HG02973 (cell line): Measurements from ENCODE around the gene MOBP.

Experiments
- ATAC-seq: cut with Tn5 transposase; IDR thresholded peaks from one replicate; pipeline ENCODE4 v1.9.1; 2021; ENCODE audit warnings: moderate library complexity; ENCODE audit not compliant: unreplicated experiment

MOBP gene

DNA sequence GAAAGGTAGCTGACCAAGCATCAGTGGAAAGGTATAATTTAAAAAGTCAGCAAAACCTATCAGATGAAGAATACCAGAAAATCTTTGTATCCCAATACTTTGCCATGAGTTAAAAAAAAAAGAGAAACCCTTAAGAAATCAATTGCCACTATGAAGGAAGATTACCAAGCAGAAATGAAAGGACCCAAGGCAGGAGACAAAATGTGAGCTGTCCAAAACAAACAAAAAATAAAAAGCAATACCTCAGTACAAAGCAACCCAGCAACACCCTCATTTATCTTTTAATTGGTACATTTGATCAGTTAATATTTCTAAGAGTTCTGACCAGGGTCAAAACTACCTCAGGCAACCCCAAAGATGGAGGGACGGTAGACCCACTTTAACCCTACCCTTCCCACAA lies 65.3 kb downstream of the MOBP start:
- no peak for ATAC-seq

DNA sequence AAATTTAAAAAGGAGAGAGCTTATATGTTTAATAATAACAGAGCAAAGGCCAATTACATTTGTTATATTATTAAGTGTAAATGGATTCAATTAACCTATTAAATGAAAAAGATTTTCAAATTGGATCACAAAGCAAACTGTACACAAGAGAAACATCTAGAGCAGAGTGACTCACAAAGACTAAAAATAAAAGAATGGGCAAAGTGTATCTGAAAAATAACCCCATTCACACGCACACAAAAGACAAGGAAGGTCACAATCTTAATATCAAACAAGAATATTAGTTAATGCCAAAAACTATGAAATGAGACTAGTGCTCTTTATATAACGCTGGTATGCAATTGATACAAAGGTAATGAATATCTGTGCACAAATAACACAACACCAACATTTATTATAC lies 65.7 kb downstream of the MOBP start:
- ATAC-seq = no peak

- ATAC-seq = peak; percentile 44
Observed at GRCh38 chr3:39540162-39540921, 72.9 kb downstream of the MOBP start.

DNA sequence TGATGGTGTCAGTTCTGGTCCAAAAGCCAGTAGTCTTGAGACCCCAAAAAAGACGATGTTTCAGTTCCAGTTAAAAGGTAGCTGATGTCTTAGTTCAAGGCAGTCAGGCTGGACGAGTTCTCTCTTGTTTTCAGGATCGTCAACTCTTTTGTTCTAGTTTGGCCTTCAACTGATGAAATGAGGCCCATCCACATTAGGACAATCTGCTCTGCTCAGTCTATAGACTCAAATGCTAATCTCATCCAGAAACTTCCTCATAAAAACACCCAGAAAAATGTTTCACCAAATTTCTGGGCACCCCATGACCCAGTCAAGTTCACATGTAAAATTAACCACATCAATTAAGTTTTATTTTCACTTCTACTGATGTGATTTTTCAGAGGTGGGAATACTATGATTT lies 74.0 kb downstream of the MOBP start:
- no peak for ATAC-seq

- no peak for ATAC-seq
Observed at GRCh38 chr3:39541917-39542329, 74.4 kb downstream of the MOBP start.

GRCh38 chr3:39542588-39542988 lies 75.1 kb downstream of the MOBP start:
- ATAC-seq = no peak

- ATAC-seq = no peak
Observed at GRCh38 chr3:39548282-39548681, 80.8 kb downstream of the MOBP start.

DNA sequence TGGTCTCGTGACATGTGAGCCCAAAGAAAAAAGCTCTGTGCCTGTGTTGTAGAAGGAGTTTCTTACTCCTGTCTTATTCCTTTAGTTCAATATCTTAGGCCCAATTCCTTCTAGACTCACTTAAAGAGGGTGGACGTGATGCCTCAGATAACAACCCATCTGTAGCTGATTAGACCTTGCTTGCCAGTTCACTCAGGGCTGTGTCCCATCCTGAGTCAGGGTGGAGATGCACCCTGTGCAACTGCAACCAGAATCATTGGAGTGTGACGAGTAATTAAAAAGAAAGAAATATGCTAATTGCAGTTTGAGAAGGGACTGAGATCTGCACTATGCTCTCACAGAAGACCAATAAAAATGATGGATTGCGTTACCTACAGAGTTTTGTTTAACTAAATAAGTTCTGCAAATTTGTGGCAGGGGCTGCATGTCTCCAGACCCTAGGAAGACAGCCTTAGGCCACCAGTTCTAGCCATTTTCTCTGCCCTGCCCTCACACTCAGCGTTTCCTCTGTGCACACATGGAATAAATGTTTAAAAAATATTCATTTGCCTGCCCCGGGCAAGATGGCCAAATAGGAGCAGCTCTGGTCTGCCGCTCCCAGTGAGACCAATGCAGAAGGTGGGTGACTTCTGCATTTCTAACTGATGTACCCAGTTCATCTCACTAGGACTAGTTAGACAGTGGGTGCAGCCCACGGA lies 83.0 kb downstream of the MOBP start:
- no peak for ATAC-seq
